Tibial nerve (tissue), 4 donors: Measurements from ENCODE around the gene SUFU. TPM values are rescaled to one million over a fixed set of nuclear protein-coding genes. Genes with fewer than 3 reads are reported as not detected.
A peak's percentile ranks its signal among the peaks of the same experiment; 100 is the strongest.

Experiments
- DNase-seq, 2 donors: peaks; one replicate each; pipeline ENCODE4 v3.0.0-alpha.2; 2019; ENCODE audit warnings: low spot score in 2 of 2
- H3K27ac ChIP-seq, 4 donors: fragments of 200-600 bp; sonication (generic) in 3 of 4; one replicate each; pipeline ENCODE4 v1.5.1; 2017 to 2019; ENCODE audit warnings: mild to moderate bottlenecking in 1 of 4
- H3K27me3 ChIP-seq, 2 donors: fragments of 200-600 bp; sonication (generic) in 1 of 2; one replicate each; pipeline versions ENCODE4 v1.5.1 to v1.6.0; 2017 to 2019
- H3K36me3 ChIP-seq, 3 donors: fragments of 200-600 bp; sonication (generic); one replicate each; pipeline ENCODE4 v1.5.1; 2018 to 2019
- H3K4me1 ChIP-seq, 4 donors: fragments of 200-600 bp; sonication (generic) in 3 of 4; one replicate each; pipeline ENCODE4 v1.5.1; 2017 to 2019
- H3K4me3 ChIP-seq, 4 donors: fragments of 200-600 bp; sonication (generic) in 3 of 4; one replicate each; pipeline ENCODE4 v1.5.1; 2017 to 2019; ENCODE audit warnings: mild to moderate bottlenecking in 1 of 4, moderate library complexity in 1 of 4
- H3K9me3 ChIP-seq, 4 donors: fragments of 200-600 bp; sonication (generic) in 3 of 4; one replicate each; pipeline ENCODE4 v1.5.1; 2017 to 2019
- CTCF ChIP-seq, 5 experiments: fragments of 200-600 bp in 3 of 5; fragments of 450-650 bp in 2 of 5; sonication (generic) in 3 of 5; IDR thresholded peaks; one replicate each; pipeline ENCODE4 v1.5.1; 2016 to 2019; ENCODE audit warnings: antibody characterized with exemption in 5 of 5, mild to moderate bottlenecking in 3 of 5, moderate library complexity in 2 of 5
- EP300 ChIP-seq, 2 donors: sonication (generic); formaldehyde crosslinking; IDR thresholded peaks; one replicate each; pipeline ENCODE4 v1.6.1; 2017; ENCODE audit warnings: antibody characterized with exemption in 2 of 2, mild to moderate bottlenecking in 1 of 2
- POLR2A ChIP-seq, 2 donors: fragments of 450-650 bp; IDR thresholded peaks; one replicate each; pipeline ENCODE4 v1.6.1; 2017; ENCODE audit warnings: antibody characterized with exemption in 2 of 2, mild to moderate bottlenecking in 2 of 2, moderate library complexity in 2 of 2
- WGBS, 2 donors: methylation state at CpG; one replicate each; pipeline ENCODE4 v1.1.5; 2018; 5-methylcytosine and 5-hydroxymethylcytosine counted together
- total RNA-seq, 4 donors: library from RNA; depleted of rRNA; stranded (reverse); fragments of >200 nt; gene quantifications; one replicate each; pipeline ENCODE4 v1.1.0, GENCODE V29; 2016

SUFU gene
- total RNA-seq, 4 donors from 2014 or later, result 9.8 to 17.1 (median 14.2) TPM

GRCh38 chr10:102674566-102674965 is 170.8 kb downstream of the SUFU start:
- H3K4me3 ChIP-seq, result peak overlapping the region; percentile 8 to 40 (median 18)
- H3K9me3 ChIP-seq, result no peaks in the 10 kb centered on the region
- H3K27ac ChIP-seq, result peak overlapping the region; percentile 55 to 94 (median 81)
- no peaks in the 10 kb centered on the region for H3K27me3 ChIP-seq
- WGBS, 2 donors, result 0 to 9% methylated on average over 2 of the region's 2 CpGs
- H3K4me1 ChIP-seq, result peaks cover 6 to 89% (median 68%) of the 10 kb centered on the region in 4 donors
- no peak for TF ChIP-seq CTCF (IDR thresholded peaks at IDR 0.05)
- TF ChIP-seq POLR2A (IDR thresholded peaks at IDR 0.05), result no peak
- no peak for TF ChIP-seq EP300 (IDR thresholded peaks at IDR 0.05)
- DNase-seq, result no peak
- H3K36me3 ChIP-seq, result no peaks in the 10 kb centered on the region

- Histone ChIP-seq H3K4me1 (peaks cover 6 to 85% (median 64%) of the 10 kb centered on the region in 4 donors), H3K9me3 (no peaks in the 10 kb centered on the region), H3K36me3 (no peaks in the 10 kb centered on the region), H3K4me3 (no peak overlapping the region), H3K27ac (peak overlapping the region; percentile 55 to 94 (median 81)), H3K27me3 (no peaks in the 10 kb centered on the region)
- DNase-seq, result no peak
- no peak for TF ChIP-seq CTCF (IDR thresholded peaks at IDR 0.05)
- TF ChIP-seq EP300 (IDR thresholded peaks at IDR 0.05), result no peak
- no peak for TF ChIP-seq POLR2A (IDR thresholded peaks at IDR 0.05)
- 22 to 32% methylated on average over 8 of the region's 8 CpGs for WGBS, 2 donors
These were observed 171.4 kb downstream of the SUFU start for GRCh38 chr10:102675011-102675665.

DNA sequence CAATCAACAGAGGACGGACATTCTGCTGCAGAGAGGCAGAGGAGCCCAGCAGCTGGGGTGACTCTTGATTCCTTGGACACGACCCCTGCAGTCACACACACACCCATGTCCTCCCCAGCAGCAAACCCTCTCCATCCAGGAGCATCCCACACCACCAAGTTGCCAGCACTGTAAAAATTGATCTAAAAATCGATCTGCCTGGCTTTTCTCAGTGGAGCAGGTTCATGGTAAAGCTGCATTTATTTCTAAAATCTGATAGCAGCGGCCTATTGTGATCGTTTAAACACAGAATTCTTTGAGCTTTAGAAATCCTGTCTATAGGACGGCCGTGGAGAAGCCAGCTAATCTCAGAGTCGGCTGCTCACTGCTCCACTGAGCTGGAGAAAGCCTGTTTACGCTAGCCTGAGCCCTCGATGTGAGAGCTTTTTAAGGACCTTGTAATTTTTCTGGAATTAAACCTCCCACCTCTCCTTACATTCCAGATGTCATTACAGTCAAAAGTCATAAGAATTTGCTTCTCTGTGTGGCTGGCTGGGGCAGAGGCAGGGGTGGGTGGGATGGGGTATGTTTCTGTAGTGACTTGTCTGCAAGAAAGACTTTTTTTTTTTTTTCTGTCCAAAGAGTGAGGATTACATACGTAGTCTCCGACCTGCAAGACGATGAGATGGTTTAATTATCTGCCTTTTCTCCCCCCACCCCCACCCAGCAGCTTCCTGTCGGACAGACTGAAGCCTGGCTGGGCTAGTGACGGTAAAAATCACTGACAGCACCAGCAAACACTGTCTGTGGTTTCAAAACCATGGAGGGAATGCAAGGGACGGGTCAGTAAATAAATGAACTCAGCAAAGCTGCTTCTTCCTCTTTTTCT is 172.1 kb downstream of the SUFU start:
- H3K27ac ChIP-seq, result peak overlapping the region; percentile 55 to 94 (median 81)
- no peak for DNase-seq
- H3K4me1 ChIP-seq, result peaks cover 6 to 80% (median 62%) of the 10 kb centered on the region in 4 donors
- H3K9me3 ChIP-seq, result no peaks in the 10 kb centered on the region
- no peaks in the 10 kb centered on the region for H3K36me3 ChIP-seq
- TF ChIP-seq EP300 (IDR thresholded peaks at IDR 0.05) (peak in 1 of 2 donors; percentile 66), CTCF (IDR thresholded peaks at IDR 0.05) (no peak), POLR2A (IDR thresholded peaks at IDR 0.05) (no peak)
- no peaks in the 10 kb centered on the region for H3K27me3 ChIP-seq
- no peak overlapping the region for H3K4me3 ChIP-seq
- WGBS, 2 donors, result 18 to 24% methylated on average over 16 of the region's 16 CpGs

- peak overlapping the region; percentile 55 to 94 (median 81) for H3K27ac ChIP-seq
- peaks cover 6 to 76% (median 62%) of the 10 kb centered on the region in 4 donors for H3K4me1 ChIP-seq
These were observed 173.0 kb downstream of the SUFU start for GRCh38 chr10:102676534-102677315.

More at GRCh38 chr10:102676534-102677315, 173.0 kb downstream of the SUFU start:
- WGBS, 2 donors, result 32 to 40% methylated on average over 9 of the region's 9 CpGs
- DNase-seq, result no peak
- TF ChIP-seq POLR2A (IDR thresholded peaks at IDR 0.05) (no peak), CTCF (IDR thresholded peaks at IDR 0.05) (no peak)
- Histone ChIP-seq H3K27me3 (no peaks in the 10 kb centered on the region), H3K4me3 (no peak overlapping the region), H3K36me3 (peaks cover 0 to 5% (median 0%) of the 10 kb centered on the region in 3 donors), H3K9me3 (no peaks in the 10 kb centered on the region)
